Measurements from ENCODE around the gene GRK3.

DNA sequence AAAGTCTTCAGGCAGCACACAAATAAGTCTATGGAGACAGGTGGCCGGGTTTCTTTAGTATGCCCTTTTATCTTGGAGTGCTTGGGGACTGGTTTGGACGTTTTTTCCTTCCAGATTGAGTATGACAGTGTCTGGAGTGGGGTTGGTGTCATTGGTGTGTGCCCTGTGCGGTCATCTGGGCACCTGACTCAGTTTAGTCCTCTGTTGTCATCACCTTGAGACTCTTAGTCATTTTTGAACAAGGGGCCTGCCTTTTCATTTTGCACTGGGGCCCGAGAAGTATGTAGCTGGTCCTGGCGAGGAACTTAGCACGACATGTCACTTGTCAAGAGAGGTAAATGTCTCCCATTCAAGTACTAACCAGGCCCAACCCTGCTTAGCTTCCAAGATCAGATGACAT, 150.3 kb downstream of the GRK3 start:
- TF ChIP-seq GATA2 (IDR thresholded peaks at IDR 0.05; ENCODE audit: low read depth, low read length) (no peak), GATA3 (IDR thresholded peaks at IDR 0.05; ENCODE audit: low read depth, low read length) (no peak)

All from SH-SY5Y (cell line).